A673 (cell line): Measurements from ENCODE around the gene SSH2. TPM values are rescaled to one million over a fixed set of nuclear protein-coding genes. Genes with fewer than 3 reads are reported as not detected.

Experiments
- BruUV-seq: library from RNA; stranded (reverse); fragments of 400-500 nt; replicated peaks from 2 replicates; lab custom pipeline; 2021; lab: Mats Ljungman, UMichigan
- CTCF ChIA-PET: fragments of 300-600 bp; sonication (Branson Sonifier 250); formaldehyde crosslinking; loops from one replicate; lab custom pipeline; 2022; ENCODE audit warnings: antibody characterized with exemption; lab: Charles Lee
- POLR2A ChIA-PET: fragments of 300-600 bp; sonication (Branson Sonifier 250); formaldehyde crosslinking; loops from one replicate; lab custom pipeline; 2022; ENCODE audit warnings: antibody characterized with exemption; ENCODE audit not compliant: low non-redundant PET; lab: Charles Lee
- DNase-seq: peaks from one replicate; pipeline ENCODE4 v3.0.0-alpha.2; 2015; ENCODE audit warnings: low spot score
- H3K27ac ChIP-seq: fragments of 200-600 bp; sonication (generic); 2 replicates; pipeline ENCODE4 v1.5.1; 2016; ENCODE audit warnings: mixed run types, low read depth, mild to moderate bottlenecking, mixed read lengths, antibody characterized with exemption, low read length; ENCODE audit not compliant: poor library complexity, severe bottlenecking
- H3K27me3 ChIP-seq: fragments of 200-600 bp; sonication (generic); replicated peaks from 2 replicates; pipeline ENCODE4 v1.6.1; 2017; ENCODE audit warnings: mixed run types, low read depth, mild to moderate bottlenecking, mixed read lengths, antibody characterized with exemption, low read length; ENCODE audit not compliant: insufficient read depth, poor library complexity
- H3K36me3 ChIP-seq: fragments of 200-600 bp; sonication (generic); 2 replicates; pipeline ENCODE4 v1.6.1; 2016; ENCODE audit warnings: mixed run types, mild to moderate bottlenecking, mixed read lengths, antibody characterized with exemption, low read length; ENCODE audit not compliant: insufficient read depth, poor library complexity, severe bottlenecking
- H3K4me1 ChIP-seq: fragments of 200-600 bp; sonication (generic); 2 replicates; pipeline ENCODE4 v1.6.1; 2017; ENCODE audit warnings: mixed run types, mild to moderate bottlenecking, mixed read lengths, antibody characterized with exemption, low read length; ENCODE audit not compliant: insufficient read depth, poor library complexity, severe bottlenecking
- H3K4me3 ChIP-seq: fragments of 200-600 bp; sonication (generic); 2 replicates; pipeline ENCODE4 v1.5.1; 2016; ENCODE audit warnings: low read depth, mixed run types, mild to moderate bottlenecking, mixed read lengths, low read length; ENCODE audit not compliant: poor library complexity, severe bottlenecking
- H3K9me3 ChIP-seq: fragments of 200-600 bp; sonication (generic); 2 replicates; pipeline ENCODE4 v1.6.1; 2016; ENCODE audit warnings: mixed run types, low read depth, mild to moderate bottlenecking, mixed read lengths, antibody characterized with exemption, low read length; ENCODE audit not compliant: poor library complexity, severe bottlenecking
- CTCF ChIP-seq: fragments of 300-800, 200-600 bp; sonication (generic); conservative IDR thresholded peaks from 2 replicates; pipeline ENCODE4 v1.5.1; 2017; ENCODE audit warnings: low read depth, mild to moderate bottlenecking, antibody characterized with exemption, low read length, moderate library complexity, mixed read lengths
- EZH2 ChIP-seq: fragments of 200-600 bp; sonication (generic); IDR thresholded peaks from 2 replicates; pipeline ENCODE4 v1.6.1; 2017; ENCODE audit warnings: borderline replicate concordance, low read depth, mild to moderate bottlenecking, mixed read lengths, antibody characterized with exemption, low read length; ENCODE audit not compliant: poor library complexity, severe bottlenecking
- intact Hi-C: fragments of 100-400 bp; cut with micrococcal nuclease; formaldehyde crosslinking; loops from one replicate; pipeline ENCODE4 v1.10.0; 2022; ENCODE audit not compliant: unreplicated experiment
- total RNA-seq: library from RNA; stranded (reverse); gene quantifications from 2 replicates; pipeline ENCODE4 v1.2.3, GENCODE V29; 2021

SSH2 gene
- total RNA-seq, 1 experiment from 2014 or later, result 75.5 TPM

GRCh38 chr17:29645515-29646051, 284.4 kb downstream of the SSH2 start:
- no TSS peak for BruUV-seq
- intact Hi-C loops, result no loop called here
- Histone ChIP-seq H3K27me3 (no peaks in the 10 kb centered on the region), H3K4me1 (peaks cover 59% of the 10 kb centered on the region), H3K36me3 (peaks cover 11% of the 10 kb centered on the region), H3K27ac (peak overlapping the region; percentile 22), H3K9me3 (no peaks in the 10 kb centered on the region), H3K4me3 (no peak overlapping the region)
- no peak for TF ChIP-seq CTCF
- TF ChIP-seq EZH2, result no peak
- CTCF ChIA-PET, result no interaction called here
- POLR2A ChIA-PET, result no interaction called here
- no peak for DNase-seq

GRCh38 chr17:29643817-29644160, 286.2 kb downstream of the SSH2 start:
- no peaks in the 10 kb centered on the region for H3K9me3 ChIP-seq
- H3K36me3 ChIP-seq, result peaks cover 5% of the 10 kb centered on the region
- POLR2A ChIA-PET, result interaction anchor here (0.7 kb wide), 1 partner anchor 39 kb away, joined by 7 read pairs; no protein-coding TSS in a partner anchor
- no peaks in the 10 kb centered on the region for H3K27me3 ChIP-seq
- TF ChIP-seq CTCF (no peak), EZH2 (no peak)
- CTCF ChIA-PET, result interaction anchor here (0.7 kb wide), 1 partner anchor 293 kb away, joined by 5 read pairs; no protein-coding TSS in a partner anchor
- BruUV-seq, result no TSS peak
- H3K27ac ChIP-seq, result peak overlapping the region; percentile 67
- DNase-seq, result no peak
- no peak overlapping the region for H3K4me3 ChIP-seq
- intact Hi-C loops, result loop anchor here (5.0 kb wide), 3 partner anchors 39 to 384 kb away; no protein-coding TSS in a partner anchor
- peaks cover 71% of the 10 kb centered on the region for H3K4me1 ChIP-seq

GRCh38 chr17:29642171-29642611, 287.8 kb downstream of the SSH2 start:
- H3K27ac ChIP-seq, result peak overlapping the region; percentile 67
- H3K36me3 ChIP-seq, result peaks cover 10% of the 10 kb centered on the region
- TF ChIP-seq EZH2 (no peak), CTCF (no peak)
- DNase-seq, result no peak
- no peak overlapping the region for H3K4me3 ChIP-seq
- ChIA-PET POLR2A (no interaction called here), CTCF (no interaction called here)
- no TSS peak for BruUV-seq
- no peaks in the 10 kb centered on the region for H3K27me3 ChIP-seq
- no peaks in the 10 kb centered on the region for H3K9me3 ChIP-seq
- intact Hi-C loops, result loop anchor here (5.0 kb wide), 3 partner anchors 40 to 385 kb away; no protein-coding TSS in a partner anchor
- H3K4me1 ChIP-seq, result peaks cover 73% of the 10 kb centered on the region
